Esophagus squamous epithelium (tissue), 5 donors: ENCODE measurements around the gene MYO15B. TPM values are rescaled to one million over a fixed set of nuclear protein-coding genes. Genes with fewer than 3 reads are reported as not detected.

Experiments used
- DNase-seq: peaks from one replicate; lab custom pipeline; 2025; lab: John Stamatoyannopoulos, UW
- H3K27ac ChIP-seq, 4 donors: fragments of 200-600 bp; sonication (generic); one replicate each; pipeline ENCODE4 v1.5.1; 2016 to 2019; ENCODE audit warnings: mild to moderate bottlenecking in 1 of 4
- H3K27me3 ChIP-seq, 4 donors: fragments of 200-600 bp; sonication (generic); 1 replicate in 3 of 4; 2 replicates in 1 of 4; pipeline versions ENCODE4 v1.5.1 to v1.6.0; 2017 to 2021; ENCODE audit warnings: antibody characterized with exemption in 1 of 4
- H3K36me3 ChIP-seq, 3 donors: fragments of 200-600 bp; sonication (generic); one replicate each; pipeline ENCODE4 v1.5.1; 2016 to 2019
- H3K4me1 ChIP-seq, 3 donors: fragments of 200-600 bp; sonication (generic); one replicate each; pipeline ENCODE4 v1.5.1; 2017 to 2019
- H3K4me3 ChIP-seq, 4 donors: fragments of 200-600 bp; sonication (generic); 1 replicate in 3 of 4; 2 replicates in 1 of 4; pipeline ENCODE4 v1.5.1; 2016 to 2019; ENCODE audit warnings: mild to moderate bottlenecking in 2 of 4, moderate library complexity in 1 of 4
- H3K9me3 ChIP-seq, 3 donors: fragments of 200-600 bp; sonication (generic); one replicate each; pipeline ENCODE4 v1.5.1; 2016 to 2019
- POLR2A ChIP-seq, 4 donors: fragments of 450-650 bp; IDR thresholded peaks; one replicate each; pipeline ENCODE4 v1.6.1; 2017; ENCODE audit warnings: antibody characterized with exemption in 4 of 4, mild to moderate bottlenecking in 4 of 4, moderate library complexity in 3 of 4
- WGBS, 2 donors: methylation state at CpG; one replicate each; pipeline ENCODE4 v1.1.5; 2018; 5-methylcytosine and 5-hydroxymethylcytosine counted together
- intact Hi-C: fragments of 100-400 bp; cut with DNase I; formaldehyde crosslinking; loops from one replicate; pipeline ENCODE4 v1.15.0; 2022
- total RNA-seq, 4 donors: library from RNA; depleted of rRNA; stranded (reverse); fragments of >200 nt; gene quantifications; one replicate each; pipeline ENCODE4 v1.1.0, GENCODE V29; 2016
- TF ChIP-seq, protein P1 (sequence below), 6 experiments: fragments of 450-650 bp in 4 of 6; fragments of 200-600 bp in 2 of 6; sonication (generic) in 2 of 6; IDR thresholded peaks; one replicate each; pipeline ENCODE4 v1.5.1; 2016 to 2019; ENCODE audit warnings: antibody characterized with exemption in 6 of 6, mild to moderate bottlenecking in 4 of 6, moderate library complexity in 4 of 6
- donor health status: DM: yes; HTN: yes; CAD: no.

Gene MYO15B
- total RNA-seq, 4 donors from 2014 or later, result 6.3 to 60.7 (median 10.4) TPM

GRCh38 chr17:75661531-75661930, 73.9 kb downstream of the MYO15B start:
- 84 to 89% methylated on average over 3 to 4 of the region's 4 CpGs for WGBS, 2 donors
- Histone ChIP-seq H3K4me3 (no peak overlapping the region), H3K4me1 (peaks cover 0 to 13% (median 7%) of the 10 kb centered on the region in 3 donors), H3K36me3 (peaks cover 0 to 74% (median 27%) of the 10 kb centered on the region in 3 donors), H3K27me3 (no peaks in the 10 kb centered on the region), H3K9me3 (no peaks in the 10 kb centered on the region), H3K27ac (no peak overlapping the region)
- TF ChIP-seq POLR2A (IDR thresholded peaks at IDR 0.05), result no peak
- TF ChIP-seq, protein P1, sequence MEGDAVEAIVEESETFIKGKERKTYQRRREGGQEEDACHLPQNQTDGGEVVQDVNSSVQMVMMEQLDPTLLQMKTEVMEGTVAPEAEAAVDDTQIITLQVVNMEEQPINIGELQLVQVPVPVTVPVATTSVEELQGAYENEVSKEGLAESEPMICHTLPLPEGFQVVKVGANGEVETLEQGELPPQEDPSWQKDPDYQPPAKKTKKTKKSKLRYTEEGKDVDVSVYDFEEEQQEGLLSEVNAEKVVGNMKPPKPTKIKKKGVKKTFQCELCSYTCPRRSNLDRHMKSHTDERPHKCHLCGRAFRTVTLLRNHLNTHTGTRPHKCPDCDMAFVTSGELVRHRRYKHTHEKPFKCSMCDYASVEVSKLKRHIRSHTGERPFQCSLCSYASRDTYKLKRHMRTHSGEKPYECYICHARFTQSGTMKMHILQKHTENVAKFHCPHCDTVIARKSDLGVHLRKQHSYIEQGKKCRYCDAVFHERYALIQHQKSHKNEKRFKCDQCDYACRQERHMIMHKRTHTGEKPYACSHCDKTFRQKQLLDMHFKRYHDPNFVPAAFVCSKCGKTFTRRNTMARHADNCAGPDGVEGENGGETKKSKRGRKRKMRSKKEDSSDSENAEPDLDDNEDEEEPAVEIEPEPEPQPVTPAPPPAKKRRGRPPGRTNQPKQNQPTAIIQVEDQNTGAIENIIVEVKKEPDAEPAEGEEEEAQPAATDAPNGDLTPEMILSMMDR (IDR thresholded peaks at IDR 0.05), result no peak
- intact Hi-C loops, result no loop called here
- DNase-seq, result no peak

DNA sequence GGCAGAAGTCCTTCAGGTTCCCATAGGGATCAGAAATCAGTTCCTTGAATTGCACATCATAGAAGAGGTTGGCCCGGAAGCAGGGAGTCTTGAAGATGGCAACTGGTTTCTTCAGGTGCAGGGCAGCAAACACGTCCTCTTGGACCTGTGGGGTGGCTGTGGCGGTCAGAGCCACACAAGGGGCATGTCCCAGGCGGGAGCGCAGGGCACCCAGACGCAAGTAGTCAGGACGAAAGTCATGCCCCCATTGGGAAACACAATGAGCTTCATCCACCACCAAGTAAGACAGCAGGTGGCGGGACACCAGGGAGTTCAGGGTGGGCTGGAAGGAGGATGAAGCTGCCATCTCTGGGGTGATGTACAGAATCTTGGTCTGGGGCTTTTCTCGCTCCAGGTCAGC, 74.9 kb downstream of the MYO15B start:
- Histone ChIP-seq H3K9me3 (no peaks in the 10 kb centered on the region), H3K4me1 (peaks cover 0 to 15% (median 8%) of the 10 kb centered on the region in 3 donors), H3K36me3 (peaks cover 0 to 64% (median 27%) of the 10 kb centered on the region in 3 donors), H3K27me3 (no peaks in the 10 kb centered on the region), H3K27ac (no peak overlapping the region), H3K4me3 (no peak overlapping the region)
- 66 to 100% methylated on average over 2 to 3 of the region's 9 CpGs for WGBS, 2 donors
- TF ChIP-seq, protein P1 (IDR thresholded peaks at IDR 0.05), result no peak
- DNase-seq, result no peak
- intact Hi-C loops, result no loop called here

DNA sequence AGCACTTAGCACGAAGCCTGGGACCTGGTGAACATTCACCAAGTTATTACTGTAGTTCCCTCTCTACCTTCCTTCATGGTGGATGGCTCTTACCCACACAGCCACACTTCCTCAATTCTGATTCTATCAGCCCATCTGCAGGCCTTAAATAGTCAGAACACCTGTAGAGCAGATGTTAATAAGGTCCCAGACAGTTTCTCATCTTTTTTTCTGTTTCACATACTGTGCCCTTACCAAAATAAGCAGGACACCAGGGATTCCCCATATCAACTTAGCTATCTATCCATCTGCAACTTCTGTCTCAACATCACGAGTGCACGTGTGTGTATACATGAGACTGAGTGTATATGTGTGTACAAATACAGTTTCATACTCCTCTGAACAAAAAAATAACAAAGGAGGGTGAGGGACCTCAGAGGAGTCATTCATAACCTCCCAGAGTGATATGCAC, 76.5 kb downstream of the MYO15B start:
- H3K36me3 ChIP-seq, result peaks cover 0 to 61% (median 27%) of the 10 kb centered on the region in 3 donors
- no peaks in the 10 kb centered on the region for H3K27me3 ChIP-seq
- no peak for TF ChIP-seq POLR2A (IDR thresholded peaks at IDR 0.05)
- TF ChIP-seq, protein P1 (IDR thresholded peaks at IDR 0.05), result no peak
- intact Hi-C loops, result no loop called here
- WGBS, 2 donors, result 77 to 85% methylated on average over 3 of the region's 3 CpGs
- no peaks in the 10 kb centered on the region for H3K9me3 ChIP-seq
- H3K27ac ChIP-seq, result no peak overlapping the region
- H3K4me1 ChIP-seq, result peaks cover 9 to 31% (median 16%) of the 10 kb centered on the region in 3 donors
- H3K4me3 ChIP-seq, result no peak overlapping the region
- no peak for DNase-seq

DNA sequence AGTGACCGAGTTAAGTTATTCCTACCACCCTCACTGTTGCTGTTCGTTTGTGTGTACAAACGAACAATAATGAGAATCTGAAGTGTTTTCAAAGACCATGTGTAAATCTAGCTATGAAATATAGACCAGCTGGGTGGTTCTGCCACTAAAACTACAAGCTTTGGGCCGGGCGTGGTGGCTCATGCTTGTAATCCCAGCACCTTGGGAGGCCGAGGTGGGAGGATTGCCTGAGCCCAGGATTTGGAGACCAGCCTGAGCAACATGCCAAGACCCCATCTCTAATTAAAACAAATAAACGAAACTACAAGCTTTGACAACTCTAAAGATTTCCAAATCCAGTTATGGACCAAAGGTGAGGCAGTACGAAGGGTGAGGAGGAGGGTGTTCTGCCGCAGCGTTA, 78.4 kb downstream of the MYO15B start:
- Histone ChIP-seq H3K36me3 (peaks cover 0 to 61% (median 31%) of the 10 kb centered on the region in 3 donors), H3K4me3 (peak overlapping the region in 3 of 4 donors; percentile 87 to 92 (median 89)), H3K27me3 (no peaks in the 10 kb centered on the region), H3K9me3 (no peaks in the 10 kb centered on the region), H3K27ac (no peak overlapping the region), H3K4me1 (peaks cover 9 to 44% (median 16%) of the 10 kb centered on the region in 3 donors)
- TF ChIP-seq, protein P1 (IDR thresholded peaks at IDR 0.05), result no peak
- TF ChIP-seq POLR2A (IDR thresholded peaks at IDR 0.05), result no peak
- intact Hi-C loops, result no loop called here
- WGBS, 2 donors, result 84% methylated on average over 10 of the region's 10 CpGs
- no peak for DNase-seq

DNA sequence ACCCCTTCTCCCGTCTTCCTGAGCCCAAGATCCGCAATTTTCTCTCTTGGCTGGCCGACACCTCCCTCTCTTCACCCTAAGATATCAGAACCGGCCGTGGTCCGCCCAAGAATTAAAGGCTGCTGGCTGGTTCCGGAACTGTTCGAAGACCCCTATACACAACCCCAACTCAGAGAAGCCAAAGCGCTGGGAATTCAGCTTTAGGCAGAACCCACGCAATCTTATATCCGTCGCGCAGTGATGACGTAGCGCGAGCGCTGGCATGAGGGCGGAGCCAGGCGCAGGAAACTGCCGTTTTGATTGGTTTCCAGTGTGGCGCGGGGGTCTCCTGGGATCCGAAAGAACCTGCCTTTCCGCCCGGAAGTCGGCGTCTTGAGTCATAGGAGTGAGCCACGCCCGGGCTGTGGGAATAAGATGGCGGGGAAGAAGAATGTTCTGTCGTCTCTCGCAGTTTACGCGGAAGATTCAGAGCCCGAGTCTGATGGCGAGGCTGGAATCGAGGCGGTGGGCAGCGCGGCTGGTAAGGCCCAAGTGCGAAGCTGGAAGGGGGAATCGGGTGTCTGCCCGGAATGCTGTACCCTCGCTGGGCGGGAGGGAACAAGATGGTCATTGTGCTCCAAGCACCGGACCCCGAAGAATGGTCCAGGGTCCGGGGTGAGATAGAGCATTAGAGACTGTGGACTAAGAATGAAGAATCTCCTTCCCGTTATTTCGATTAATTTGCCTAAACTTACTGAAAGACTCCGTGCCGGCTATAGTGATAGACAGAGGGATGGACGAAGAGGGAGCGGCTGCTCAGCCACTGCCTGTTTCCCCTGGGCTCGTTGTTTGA, 79.6 kb downstream of the MYO15B start, which contains the start of the genes RECQL5 and SAP30BP:
TSS of gene RECQL5 (minus strand) at position 196 of the 832 bp plus-strand sequence. CDS start 597 bp downstream, outside the sequence.
TSS of gene SAP30BP (plus strand) at position 380 of the 832 bp plus-strand sequence. CDS start at position 415, 35 bp downstream.
- H3K27me3 ChIP-seq, result no peaks in the 10 kb centered on the region
- H3K4me1 ChIP-seq, result peaks cover 9 to 50% (median 16%) of the 10 kb centered on the region in 3 donors
- H3K9me3 ChIP-seq, result no peaks in the 10 kb centered on the region
- TF ChIP-seq POLR2A (IDR thresholded peaks at IDR 0.05), result peak in 3 of 4 donors; percentile 76 to 82 (median 78)
- TF ChIP-seq, protein P1 (IDR thresholded peaks at IDR 0.05), result peak in 1 of 6 experiments; percentile 46
- DNase-seq, result peak; percentile 93
- H3K27ac ChIP-seq, result peak within 1 kb of the TSS; percentile 90 to 95 (median 94)
- peaks cover 0 to 61% (median 27%) of the 10 kb centered on the region in 3 donors for H3K36me3 ChIP-seq
- H3K4me3 ChIP-seq, result peak within 1 kb of the TSS; percentile 76 to 92 (median 88)
- intact Hi-C loops, result no loop called here
- WGBS, 2 donors, result 0 to 1% methylated on average over 34 to 48 of the region's 55 CpGs
